RPMI8226 (cell line): ENCODE results near the gene ZNF575.
"Not testable (repeated sequence)": the region's sequence is repeated elsewhere in the genome, so short reads cannot be mapped to it uniquely, and the experiment has no call there.

Experiments
- DNase-seq: peaks from one replicate; pipeline ENCODE4 v3.0.0-alpha.2; 2015

ZNF575 gene

DNA sequence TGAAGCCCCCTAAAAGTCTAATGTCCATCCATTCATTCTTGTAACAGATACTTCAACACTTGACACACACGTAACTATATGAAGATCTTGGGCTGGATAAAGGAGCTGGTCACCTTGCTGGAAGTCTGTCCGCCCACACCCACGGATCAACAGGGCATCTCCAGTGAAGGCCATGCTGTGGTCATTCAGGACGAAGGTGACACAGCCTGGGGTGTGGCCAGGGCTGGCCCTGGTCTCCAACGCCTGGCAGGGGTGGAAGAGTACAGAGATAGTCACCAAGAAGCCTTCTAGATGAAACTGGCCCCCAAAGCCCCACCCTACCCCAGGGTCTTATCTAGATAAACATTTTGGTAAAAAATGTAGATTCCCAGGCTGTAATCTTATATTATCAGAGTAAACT is 21.7 kb upstream of the ZNF575 start:
- DNase-seq = no peak

GRCh38 chr19:43512399-43512798 is 20.6 kb upstream of the ZNF575 start:
- not testable (repeated sequence) for DNase-seq

GRCh38 chr19:43518051-43518450 is 14.9 kb upstream of the ZNF575 start:
- no peak for DNase-seq

- peak; percentile 71 for DNase-seq
These were observed 13.4 kb upstream of the ZNF575 start for GRCh38 chr19:43519436-43520088.

DNA sequence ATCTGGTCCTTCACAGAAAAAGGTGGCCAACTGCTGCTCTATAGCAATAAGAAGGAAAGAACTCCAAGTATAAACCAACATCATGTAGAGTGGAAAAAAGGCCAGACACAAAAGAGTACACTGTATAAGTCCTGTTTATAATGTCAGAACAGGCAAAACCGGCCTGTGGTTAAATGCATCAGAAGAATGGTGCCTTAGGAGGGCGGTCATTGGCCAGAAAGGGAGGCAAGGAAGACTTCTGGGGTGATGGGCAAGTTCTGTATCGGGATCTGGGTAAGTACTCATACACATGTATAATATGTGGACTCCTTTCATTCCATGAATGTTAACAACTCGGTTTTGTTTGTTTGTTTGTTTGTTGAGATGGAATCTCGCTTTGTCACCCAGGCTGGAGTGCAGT is 10.1 kb upstream of the ZNF575 start:
- no peak for DNase-seq

DNA sequence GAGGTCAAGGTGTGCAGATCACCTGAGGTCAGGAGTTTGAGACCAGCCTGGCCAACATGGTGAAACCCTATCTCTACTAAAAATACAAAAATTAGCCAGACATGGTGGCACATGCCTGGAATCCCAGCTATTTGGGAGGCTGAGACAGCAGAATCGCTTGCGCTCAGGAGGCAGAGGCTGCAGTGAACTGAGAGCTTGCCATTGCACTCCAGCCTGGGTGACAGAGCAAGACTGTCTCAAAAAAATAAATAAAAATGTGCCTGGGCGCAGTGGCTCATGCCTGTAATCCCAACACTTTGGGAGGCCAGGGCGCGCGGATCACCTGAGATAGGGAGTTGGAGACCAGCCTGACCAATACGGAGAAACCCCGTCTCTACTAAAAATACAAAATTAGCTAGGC is 9.3 kb upstream of the ZNF575 start:
- DNase-seq = not testable (repeated sequence)

DNA sequence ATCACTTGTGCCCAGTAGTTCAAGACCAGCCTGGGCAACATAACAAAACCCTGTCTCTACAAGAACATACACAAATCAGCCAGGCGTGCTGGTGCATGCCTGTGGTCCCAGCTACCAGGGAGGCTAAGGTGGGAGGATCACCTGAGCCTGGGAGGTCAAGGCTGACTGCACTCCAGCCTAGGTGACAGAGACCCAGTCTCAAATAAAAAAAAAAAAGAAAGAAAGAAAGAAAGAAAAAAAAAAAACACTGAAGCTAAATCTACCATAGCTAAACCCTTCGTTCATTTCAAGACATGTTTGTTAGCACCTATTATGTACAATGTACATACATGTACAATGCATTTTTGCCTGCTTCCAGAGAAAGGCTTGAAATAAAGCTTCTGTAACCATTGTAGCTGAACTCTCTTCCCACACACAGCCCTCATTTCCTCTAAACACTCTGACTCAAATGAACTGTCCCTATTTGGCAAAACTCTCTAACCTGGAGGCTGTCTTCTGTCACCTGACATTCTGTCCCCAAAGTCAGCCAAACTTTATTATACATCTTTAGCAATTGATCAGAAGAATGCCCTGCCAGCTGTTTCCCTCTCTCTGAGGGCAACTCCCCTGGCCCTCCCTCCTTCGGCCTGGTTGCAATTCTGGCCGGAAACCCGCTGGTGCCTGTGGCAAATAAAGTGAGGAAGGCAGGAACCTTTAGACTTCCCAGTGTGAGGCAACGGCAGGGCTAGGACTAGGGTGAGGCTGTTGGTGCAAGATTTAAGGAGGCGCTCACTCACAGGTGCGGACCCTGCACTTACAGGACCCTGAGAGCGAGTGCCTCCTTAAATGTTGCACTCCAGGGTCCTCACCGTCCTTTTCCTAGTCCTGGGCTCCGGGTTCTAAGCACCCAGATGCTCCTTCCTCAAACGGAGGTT is 7.8 kb upstream of the ZNF575 start:
- no peak for DNase-seq

DNA sequence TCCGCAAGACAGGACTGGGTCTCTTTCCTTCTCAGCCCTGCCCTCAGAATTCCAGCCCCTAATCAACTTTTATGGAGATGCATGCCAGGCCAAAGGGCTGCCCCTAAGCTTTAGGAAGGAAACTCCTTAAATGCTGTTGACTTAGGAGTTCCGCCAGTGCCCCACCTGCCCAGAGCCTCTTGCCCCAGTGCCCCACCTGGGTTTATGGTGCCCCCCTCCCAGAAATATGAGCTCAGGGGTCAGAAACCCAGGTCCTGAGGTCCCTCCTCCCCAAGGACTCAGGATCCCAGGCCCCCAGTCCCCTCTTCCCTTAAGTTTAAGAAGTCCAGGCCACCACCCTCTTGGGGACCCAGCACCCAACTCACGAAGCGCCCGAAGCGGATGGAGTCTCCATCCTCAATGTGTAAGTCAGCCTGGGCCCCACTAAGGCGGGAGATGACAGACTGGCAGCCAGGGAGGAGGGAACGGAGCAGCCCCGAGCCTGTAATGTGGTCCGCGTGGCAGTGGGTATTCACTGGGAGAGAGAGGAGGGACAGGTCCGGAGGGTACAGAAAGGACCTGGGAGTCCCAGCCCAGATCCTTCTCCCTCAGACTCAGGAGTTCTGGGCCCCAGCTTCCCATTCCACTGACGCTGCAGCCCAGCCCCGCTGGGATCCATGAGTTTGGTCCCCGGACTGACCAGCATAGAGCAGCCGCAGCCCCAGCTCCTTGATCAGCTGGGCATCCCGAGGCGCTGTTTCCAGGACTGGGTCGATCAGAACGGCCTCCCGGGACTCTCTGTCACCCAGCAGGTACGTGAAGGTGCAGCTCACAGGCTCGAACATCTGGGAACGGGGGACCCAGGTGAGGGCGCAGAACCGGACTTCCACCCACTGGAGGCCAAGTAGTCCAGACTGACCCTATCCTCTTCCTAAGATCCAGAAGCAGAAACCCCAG is 6.9 kb upstream of the ZNF575 start:
- DNase-seq = no peak

GRCh38 chr19:43526884-43527859 is 5.8 kb upstream of the ZNF575 start, which contains the start of gene ETHE1:
Gene ETHE1 (minus strand): TSS chr19:43527201. CDS start chr19:43527177, 24 bp downstream.
- peak; percentile 77 for DNase-seq

DNA sequence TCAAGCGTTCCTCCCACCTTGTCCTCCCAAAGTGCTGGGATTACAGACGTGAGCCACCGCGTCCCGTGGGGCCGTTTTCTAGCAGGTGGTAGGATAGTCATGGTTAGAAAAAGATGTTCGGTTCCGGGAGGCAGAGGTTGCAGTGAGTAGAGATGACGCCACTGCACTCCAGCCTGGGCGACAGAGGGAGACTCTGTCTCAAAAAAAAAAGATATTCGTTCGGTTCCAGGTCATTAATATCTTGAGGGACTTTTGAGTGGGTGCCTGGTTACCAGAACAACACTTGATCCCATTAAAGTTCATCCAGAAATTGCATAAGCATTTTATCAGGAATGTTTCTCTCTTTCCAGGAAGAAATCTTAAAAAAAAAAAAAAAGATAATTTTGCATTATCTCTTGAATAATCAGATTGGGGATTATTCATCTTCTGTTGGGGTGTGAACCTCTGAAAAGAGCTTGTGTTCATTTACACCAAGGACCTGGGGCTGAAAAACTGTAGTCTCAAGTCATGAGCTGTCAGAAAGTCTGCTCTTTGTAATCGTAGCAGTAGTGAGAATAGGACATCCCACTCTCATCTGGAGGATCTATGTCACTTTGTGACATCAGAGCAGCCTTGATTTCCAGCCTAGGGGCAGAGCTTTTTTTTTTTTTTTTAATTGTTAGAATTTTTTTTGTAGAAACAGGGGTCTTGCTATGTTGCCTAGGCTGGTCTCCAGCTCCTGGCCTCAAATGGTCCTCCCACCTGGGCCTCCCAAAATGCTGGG is 4.9 kb upstream of the ZNF575 start:
- no peak for DNase-seq

GRCh38 chr19:43532571-43532961 is 422 bp upstream of the ZNF575 start:
- DNase-seq = no peak

DNA sequence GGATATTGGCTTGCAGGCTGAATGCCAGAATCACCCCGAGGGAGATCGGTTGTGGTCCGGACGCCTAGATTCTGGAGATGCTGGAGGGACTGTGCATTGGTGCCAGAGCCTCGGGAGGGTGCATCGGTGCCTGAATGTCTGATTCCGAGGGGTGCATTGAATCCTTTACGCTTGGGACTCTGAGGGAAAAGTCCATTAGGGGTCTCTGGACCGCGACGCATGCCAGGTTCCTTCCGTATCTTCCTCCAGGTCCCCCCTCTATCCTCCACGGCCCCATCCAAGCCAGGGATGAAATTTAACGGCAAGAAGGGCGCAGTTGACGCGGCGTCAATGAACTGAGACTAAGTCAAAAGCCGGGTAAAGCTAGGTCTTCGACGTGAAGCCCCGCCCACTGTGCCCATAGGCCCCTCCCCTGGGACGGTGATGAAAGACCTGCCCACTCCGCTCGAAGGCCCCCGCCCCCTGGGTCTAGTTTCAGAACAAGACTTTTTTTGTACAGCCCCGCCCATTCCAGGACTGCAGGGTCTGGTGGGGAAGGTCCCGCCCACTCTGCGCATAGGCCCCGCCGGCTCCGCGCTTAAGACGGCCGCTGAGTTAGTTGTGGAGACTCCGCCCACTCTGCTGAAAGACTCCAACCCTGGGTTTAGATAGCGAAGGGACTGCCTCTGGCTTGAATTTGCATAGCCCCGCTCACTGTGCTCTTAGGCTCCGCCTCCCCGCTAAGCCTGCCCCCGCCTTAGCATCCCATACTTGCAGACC is 737 bp downstream of the ZNF575 start:
- DNase-seq = peak; percentile 82

GRCh38 chr19:43534305-43534815 is 1.4 kb downstream of the ZNF575 start:
- DNase-seq = no peak

- DNase-seq = no peak
These were observed 2.1 kb downstream of the ZNF575 start for GRCh38 chr19:43534816-43535761.

DNA sequence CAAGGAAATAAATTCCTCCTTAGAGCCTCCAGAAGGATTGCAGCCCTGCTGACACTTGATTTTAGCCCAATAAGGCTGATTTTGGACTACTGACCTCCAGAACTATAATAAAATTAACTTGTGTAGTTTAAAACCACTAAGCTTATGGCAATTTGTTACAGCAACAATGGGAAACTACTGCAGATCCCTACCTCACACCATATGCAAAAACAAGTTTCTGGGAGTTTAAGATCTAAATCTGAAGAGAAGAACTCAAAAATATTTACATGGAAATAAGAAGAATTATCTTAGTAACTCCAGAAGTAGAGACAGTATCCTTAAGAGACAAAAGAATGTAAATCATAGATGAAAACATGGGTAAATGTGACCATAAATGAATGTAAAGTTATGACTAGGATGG is 5.9 kb downstream of the ZNF575 start:
- DNase-seq = no peak

- DNase-seq = no peak
These were observed 7.4 kb downstream of the ZNF575 start for GRCh38 chr19:43540381-43540780.

GRCh38 chr19:43541920-43542650 is 9.1 kb downstream of the ZNF575 start:
- DNase-seq = no peak

DNA sequence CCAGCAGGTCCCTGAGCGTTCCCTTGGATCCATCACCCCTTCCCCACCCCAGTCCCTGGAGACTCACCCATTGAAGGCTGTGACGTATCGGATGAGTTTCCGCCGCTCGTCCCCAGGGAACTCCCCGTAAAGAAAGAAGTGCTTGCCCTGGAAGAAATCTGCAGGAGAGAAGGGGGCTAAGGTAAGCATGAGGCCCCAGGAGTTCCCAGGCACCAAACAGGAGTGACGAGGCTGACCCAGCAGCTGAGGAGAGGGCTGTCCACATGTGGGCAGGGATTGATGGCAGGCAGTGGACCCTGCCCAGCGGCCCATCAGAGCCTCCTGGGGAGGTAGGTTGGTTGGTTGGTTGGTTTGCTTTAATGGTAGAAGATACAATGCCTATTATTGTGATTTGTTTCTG is 11.1 kb downstream of the ZNF575 start:
- DNase-seq = no peak
